Gastrocnemius medialis (tissue), 4 donors: ENCODE results near the gene TSPAN5. TPM values are rescaled to one million over a fixed set of nuclear protein-coding genes. Genes with fewer than 3 reads are reported as not detected.

Experiments used
- ATAC-seq, 2 donors: fragments of 150-250 bp; one replicate each; pipeline ENCODE4 v1.9.1; 2016
- DNase-seq, 2 donors: peaks; one replicate each; pipeline ENCODE4 v3.0.0-alpha.2; 2019
- H3K27ac ChIP-seq, 4 donors: fragments of 200-600 bp; sonication (generic); 1 replicate in 1 of 4; 2 replicates in 3 of 4; pipeline ENCODE4 v1.5.1; 2016 to 2018; ENCODE audit warnings: mild to moderate bottlenecking in 2 of 4, moderate library complexity in 1 of 4
- H3K27me3 ChIP-seq, 3 donors: fragments of 200-600 bp; sonication (generic) in 2 of 3; 1 replicate in 1 of 3; 2 replicates in 2 of 3; pipeline versions ENCODE4 v1.5.1 to v1.6.0; 2016 to 2019; ENCODE audit warnings: mild to moderate bottlenecking in 1 of 3, moderate library complexity in 1 of 3
- H3K36me3 ChIP-seq, 2 donors: fragments of 200-600 bp; sonication (generic) in 1 of 2; one replicate each; pipeline ENCODE4 v1.5.1; 2017 to 2018
- H3K4me1 ChIP-seq, 2 donors: fragments of 200-600 bp; sonication (generic) in 1 of 2; one replicate each; pipeline ENCODE4 v1.5.1; 2016 to 2017; ENCODE audit warnings: mild to moderate bottlenecking in 2 of 2
- H3K4me3 ChIP-seq, 4 donors: fragments of 200-600 bp; sonication (generic) in 3 of 4; 1 replicate in 1 of 4; 2 replicates in 3 of 4; pipeline ENCODE4 v1.5.1; 2016 to 2019; ENCODE audit warnings: mild to moderate bottlenecking in 2 of 4
- H3K9me3 ChIP-seq, 3 donors: fragments of 200-600 bp; sonication (generic) in 2 of 3; 1 replicate in 1 of 3; 2 replicates in 2 of 3; pipeline ENCODE4 v1.5.1; 2016 to 2019
- CTCF ChIP-seq, 5 experiments: fragments of 450-650 bp in 3 of 5; fragments of 200-600 bp in 2 of 5; sonication (generic) in 2 of 5; IDR thresholded peaks in 4 of 5; conservative IDR thresholded peaks in 1 of 5; 1 replicate in 4 of 5; 2 replicates in 1 of 5; pipeline ENCODE4 v1.5.1; 2016 to 2019; ENCODE audit warnings: antibody characterized with exemption in 5 of 5, mild to moderate bottlenecking in 3 of 5, moderate library complexity in 3 of 5
- POLR2A ChIP-seq, 2 donors: fragments of 450-650 bp; IDR thresholded peaks; one replicate each; pipeline ENCODE4 v1.6.1; 2017; ENCODE audit warnings: antibody characterized with exemption in 2 of 2, mild to moderate bottlenecking in 2 of 2, moderate library complexity in 2 of 2
- in situ Hi-C, 4 donors: fragments of 200-750 bp; cut with MboI; loops; one replicate each; pipeline versions ENCODE4 v1.15.0 to v1.8.0; 2017; ENCODE audit warnings: low sequenced_read_pairs in 4 of 4
- intact Hi-C: fragments of 100-400 bp; cut with DNase I; formaldehyde crosslinking; loops from one replicate; pipeline ENCODE4 v1.15.1; 2023; ENCODE audit warnings: low total_unique reads
- total RNA-seq, 4 donors: library from RNA; depleted of rRNA; stranded (reverse); fragments of >200 nt; gene quantifications; one replicate each; pipeline versions ENCODE4 v1.1.0 to v1.2.3, GENCODE V29; 2016

TSPAN5 gene
- total RNA-seq, 4 donors from 2014 or later: 0.55 to 18.7 (median 0.79) TPM

DNA sequence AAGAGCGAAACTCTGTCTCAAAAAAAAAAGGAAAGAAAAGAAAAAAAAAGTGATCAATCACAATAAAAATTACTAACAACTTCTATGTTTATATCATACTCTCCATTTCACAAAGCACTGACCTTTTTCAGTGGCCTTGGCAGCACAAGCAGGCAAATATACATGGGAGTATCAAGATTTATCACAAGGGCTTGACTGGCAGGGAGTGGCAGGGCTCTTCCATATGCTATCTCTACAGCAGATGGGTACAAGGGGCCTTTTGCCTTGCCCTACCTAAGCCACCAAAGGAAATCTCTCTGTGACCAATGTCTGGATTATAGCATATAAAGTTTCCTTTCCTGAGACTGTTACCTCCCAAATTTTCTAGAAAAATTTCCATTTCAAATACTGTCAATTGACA, 24.4 kb downstream of the TSPAN5 start:
- Histone ChIP-seq H3K36me3 (no peaks in the 10 kb centered on the region), H3K4me3 (no peak overlapping the region), H3K27me3 (no peaks in the 10 kb centered on the region), H3K4me1 (no peaks in the 10 kb centered on the region), H3K27ac (no peak overlapping the region), H3K9me3 (no peaks in the 10 kb centered on the region)
- in situ Hi-C loops: no loop called here
- ATAC-seq (no peak), DNase-seq (no peak)
- no peak for TF ChIP-seq POLR2A (IDR thresholded peaks at IDR 0.05)
- no peak for TF ChIP-seq CTCF (IDR thresholded peaks at IDR 0.05 in 4 of 5, conservative IDR thresholded peaks at IDR 0.05 in 1 of 5)
- intact Hi-C loops: no loop called here

- H3K27ac ChIP-seq: no peak overlapping the region
- ATAC-seq (no peak), DNase-seq (no peak)
- H3K36me3 ChIP-seq: no peaks in the 10 kb centered on the region
- H3K4me3 ChIP-seq: no peak overlapping the region
- no peaks in the 10 kb centered on the region for H3K4me1 ChIP-seq
- TF ChIP-seq POLR2A (IDR thresholded peaks at IDR 0.05): no peak
- no peak for TF ChIP-seq CTCF (IDR thresholded peaks at IDR 0.05 in 4 of 5, conservative IDR thresholded peaks at IDR 0.05 in 1 of 5)
- intact Hi-C loops: no loop called here
- in situ Hi-C loops: no loop called here
- no peaks in the 10 kb centered on the region for H3K27me3 ChIP-seq
- H3K9me3 ChIP-seq: no peaks in the 10 kb centered on the region
Observed at GRCh38 chr4:98633159-98633558, 25.3 kb downstream of the TSPAN5 start.

DNA sequence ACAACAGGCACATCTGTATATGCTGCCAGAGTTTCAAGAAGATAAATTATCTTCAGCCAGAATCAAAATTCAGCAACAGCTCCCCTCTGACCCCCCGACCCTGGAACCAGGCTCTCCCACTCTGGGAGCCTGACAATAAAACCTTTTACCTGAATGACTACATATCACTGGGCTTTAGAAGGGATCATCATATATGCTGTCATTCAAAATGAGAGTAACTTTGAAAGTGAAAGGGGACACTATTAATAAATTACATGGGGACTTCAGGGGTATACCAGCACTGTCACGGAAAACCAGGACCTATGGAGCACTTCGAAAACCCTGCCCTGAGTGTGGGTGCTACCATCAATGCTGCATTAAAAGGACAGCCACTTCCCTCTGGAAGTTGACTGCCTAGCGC, 26.2 kb downstream of the TSPAN5 start:
- Histone ChIP-seq H3K27ac (no peak overlapping the region), H3K4me1 (no peaks in the 10 kb centered on the region), H3K4me3 (no peak overlapping the region), H3K9me3 (no peaks in the 10 kb centered on the region), H3K27me3 (no peaks in the 10 kb centered on the region), H3K36me3 (no peaks in the 10 kb centered on the region)
- ATAC-seq (no peak), DNase-seq (no peak)
- intact Hi-C loops: no loop called here
- in situ Hi-C loops: no loop called here
- TF ChIP-seq CTCF (IDR thresholded peaks at IDR 0.05 in 4 of 5, conservative IDR thresholded peaks at IDR 0.05 in 1 of 5) (no peak), POLR2A (IDR thresholded peaks at IDR 0.05) (no peak)

GRCh38 chr4:98631506-98631905, 26.9 kb downstream of the TSPAN5 start:
- intact Hi-C loops: no loop called here
- no peaks in the 10 kb centered on the region for H3K4me1 ChIP-seq
- in situ Hi-C loops: no loop called here

More at GRCh38 chr4:98631506-98631905, 26.9 kb downstream of the TSPAN5 start:
- H3K27me3 ChIP-seq: no peaks in the 10 kb centered on the region
- DNase-seq (no peak), ATAC-seq (no peak)
- H3K27ac ChIP-seq: no peak overlapping the region
- no peaks in the 10 kb centered on the region for H3K36me3 ChIP-seq
- H3K4me3 ChIP-seq: no peak overlapping the region
- TF ChIP-seq CTCF (IDR thresholded peaks at IDR 0.05 in 4 of 5, conservative IDR thresholded peaks at IDR 0.05 in 1 of 5): no peak
- H3K9me3 ChIP-seq: no peaks in the 10 kb centered on the region
